GM21619 (cell line): ENCODE measurements around the gene LGR4.
A peak's percentile ranks its signal among the peaks of the same experiment; 100 is the strongest.

Source experiments
- ATAC-seq: cut with Tn5 transposase; IDR thresholded peaks from one replicate; pipeline ENCODE4 v1.9.1; 2021; ENCODE audit not compliant: unreplicated experiment

LGR4 gene

GRCh38 chr11:27485930-27486773 lies 13.6 kb upstream of the LGR4 start:
- ATAC-seq, result peak; percentile 68

GRCh38 chr11:27482793-27483192 lies 10.2 kb upstream of the LGR4 start:
- ATAC-seq, result no peak

DNA sequence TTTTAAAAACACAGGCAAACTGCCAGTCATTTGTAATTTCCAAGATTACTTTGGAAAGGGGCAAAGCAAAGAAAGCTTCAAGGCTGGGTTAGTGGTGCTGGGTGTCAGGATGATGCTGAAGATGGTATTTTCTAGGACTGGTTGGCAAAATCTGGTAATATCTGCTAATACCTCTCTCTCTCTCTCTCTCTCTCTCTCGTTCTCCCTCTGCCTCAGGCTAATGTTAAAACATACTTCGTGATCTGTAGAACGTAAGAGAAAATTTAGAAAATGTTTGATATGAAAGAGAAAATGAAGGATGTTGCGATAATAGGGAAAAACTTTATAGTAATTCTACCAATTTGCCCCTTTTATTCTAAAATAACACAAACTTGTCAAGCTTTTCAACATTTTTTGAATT lies 9.4 kb upstream of the LGR4 start:
- ATAC-seq, result no peak

- ATAC-seq, result no peak
These were observed 5.2 kb upstream of the LGR4 start for GRCh38 chr11:27477831-27478230.

DNA sequence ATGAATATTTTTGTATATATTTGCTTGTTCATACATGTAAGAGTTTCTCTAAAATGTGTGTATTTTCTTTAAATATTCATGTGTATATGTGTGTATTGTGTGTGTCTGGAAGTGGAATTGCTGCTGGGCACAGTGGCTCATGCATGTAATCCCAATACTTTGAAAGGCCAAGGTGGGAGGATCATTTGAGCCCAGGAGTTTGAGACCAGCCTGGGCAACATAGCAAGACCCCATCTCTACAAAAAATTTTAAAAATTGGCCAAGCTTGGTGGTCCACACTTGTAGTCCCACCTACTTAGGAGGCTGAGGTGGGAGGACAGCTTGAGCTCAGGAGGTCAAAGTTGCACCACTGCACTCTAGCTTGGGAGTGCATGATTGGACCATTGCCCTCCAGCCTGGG lies 4.7 kb upstream of the LGR4 start:
- ATAC-seq, result no peak

- ATAC-seq, result no peak
These were observed 3.0 kb upstream of the LGR4 start for GRCh38 chr11:27475622-27476021.

GRCh38 chr11:27473017-27473406 lies 422 bp upstream of the LGR4 start:
- no peak for ATAC-seq

DNA sequence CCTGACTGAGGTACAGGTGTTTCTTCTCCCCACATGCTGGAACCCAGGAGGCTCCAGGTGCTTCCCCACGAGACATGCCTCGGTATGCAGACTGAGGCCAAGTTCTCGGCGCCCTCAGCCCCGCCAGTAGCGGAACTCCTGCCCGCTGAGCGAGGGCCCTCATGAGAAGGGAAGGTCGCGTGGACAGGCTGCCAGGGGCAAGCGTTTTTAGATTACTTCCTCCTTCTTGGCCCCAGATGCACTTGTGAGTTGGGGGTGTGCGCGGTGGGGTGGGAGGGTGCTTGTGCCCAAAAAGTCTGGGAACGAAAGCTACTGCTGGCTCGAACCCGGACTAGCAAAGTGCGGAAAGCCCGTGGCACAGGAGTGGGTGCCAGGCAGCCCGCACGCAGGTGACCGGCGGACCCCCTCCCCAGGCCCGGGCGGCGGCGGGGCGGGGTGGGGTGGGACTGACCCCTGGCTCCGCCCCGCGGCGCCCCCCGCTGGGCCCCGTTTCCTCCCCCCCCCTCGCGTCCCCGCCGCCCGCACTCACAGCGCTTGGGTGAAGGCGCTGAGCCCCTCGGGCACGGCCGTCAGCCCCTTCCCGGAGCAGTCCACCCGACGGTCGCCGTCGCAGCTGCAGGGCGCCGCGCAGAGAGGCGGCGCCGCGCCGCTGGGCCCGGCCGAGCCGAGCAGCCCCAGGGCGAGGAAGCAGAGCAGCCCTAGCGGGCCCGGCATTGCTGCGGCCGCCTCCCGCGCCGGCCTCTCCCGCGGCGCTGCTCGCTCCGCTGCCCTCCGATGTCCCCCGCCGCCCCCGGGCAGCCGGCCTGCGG lies 797 bp downstream of the LGR4 start:
- ATAC-seq, result peak; percentile 41

DNA sequence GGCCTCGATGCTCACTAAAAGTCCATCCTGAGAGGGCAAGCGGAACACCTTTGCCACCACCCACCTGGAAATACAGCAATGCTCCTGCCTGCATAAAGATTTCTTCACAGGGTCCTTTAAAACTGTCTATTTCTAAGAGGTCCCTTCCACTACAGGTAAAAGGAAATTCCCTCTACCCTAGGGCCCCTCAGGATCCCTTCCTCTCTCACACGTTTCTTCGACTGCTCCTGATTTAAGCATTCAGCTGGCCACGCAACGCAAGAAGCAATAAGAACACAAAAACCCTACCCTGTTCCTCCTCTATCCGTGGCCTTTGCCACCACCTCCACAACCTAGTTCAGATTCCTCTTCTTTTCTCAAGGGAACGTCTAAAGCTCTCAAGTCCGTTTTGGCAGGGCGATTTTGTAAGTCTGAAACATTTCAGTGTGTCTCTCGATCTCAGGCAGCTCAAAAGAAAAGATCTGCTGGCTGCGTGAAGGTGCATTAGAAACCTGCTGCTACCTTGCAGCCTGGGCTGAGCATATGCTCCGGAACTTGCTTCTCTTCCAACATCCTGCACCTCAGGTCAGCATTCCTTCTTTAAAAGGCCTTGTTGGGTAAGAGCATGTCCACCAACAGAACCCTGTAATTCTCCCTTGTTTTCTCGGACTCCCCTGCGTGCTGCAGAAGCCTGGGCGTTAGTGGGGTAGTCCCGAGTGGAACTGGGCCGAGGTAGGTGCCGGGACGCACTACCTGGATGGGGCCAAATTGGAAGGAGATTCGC lies 1.6 kb downstream of the LGR4 start:
- no peak for ATAC-seq

GRCh38 chr11:27470166-27470565 lies 2.4 kb downstream of the LGR4 start:
- ATAC-seq, result no peak

DNA sequence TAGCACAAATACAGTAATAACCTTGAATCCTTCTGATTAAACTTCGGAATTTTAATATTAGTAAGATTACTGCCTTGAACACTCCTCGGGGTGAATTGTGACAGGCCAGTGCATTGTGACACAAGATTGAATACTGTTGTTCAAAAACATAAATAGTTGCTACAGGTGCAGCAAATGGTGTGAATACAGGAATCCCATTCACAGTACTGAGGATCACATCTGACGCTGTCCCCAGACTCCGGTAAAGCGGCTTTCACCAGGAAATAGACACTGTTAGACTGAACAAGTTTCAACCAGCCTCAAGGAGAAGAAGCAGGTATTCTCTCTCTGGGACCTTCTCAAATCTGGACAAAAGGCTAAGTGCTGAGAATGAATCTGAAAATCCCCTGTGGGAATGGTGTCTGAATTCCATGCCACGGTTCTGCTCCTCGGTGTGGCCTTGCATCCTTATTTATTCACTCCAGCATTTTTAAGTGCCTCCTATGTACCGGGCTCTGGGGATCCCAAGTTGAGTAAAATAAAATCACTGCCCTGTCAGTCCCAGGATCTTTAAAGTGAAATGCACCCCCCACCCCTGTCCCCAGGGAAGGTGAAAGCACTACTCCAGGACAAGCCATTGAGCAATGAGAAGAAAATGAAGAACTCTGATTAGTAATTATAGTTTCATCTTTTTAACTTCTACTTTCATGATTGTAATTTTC lies 3.4 kb downstream of the LGR4 start:
- no peak for ATAC-seq

- ATAC-seq, result no peak
These were observed 4.2 kb downstream of the LGR4 start for GRCh38 chr11:27468209-27468994.

DNA sequence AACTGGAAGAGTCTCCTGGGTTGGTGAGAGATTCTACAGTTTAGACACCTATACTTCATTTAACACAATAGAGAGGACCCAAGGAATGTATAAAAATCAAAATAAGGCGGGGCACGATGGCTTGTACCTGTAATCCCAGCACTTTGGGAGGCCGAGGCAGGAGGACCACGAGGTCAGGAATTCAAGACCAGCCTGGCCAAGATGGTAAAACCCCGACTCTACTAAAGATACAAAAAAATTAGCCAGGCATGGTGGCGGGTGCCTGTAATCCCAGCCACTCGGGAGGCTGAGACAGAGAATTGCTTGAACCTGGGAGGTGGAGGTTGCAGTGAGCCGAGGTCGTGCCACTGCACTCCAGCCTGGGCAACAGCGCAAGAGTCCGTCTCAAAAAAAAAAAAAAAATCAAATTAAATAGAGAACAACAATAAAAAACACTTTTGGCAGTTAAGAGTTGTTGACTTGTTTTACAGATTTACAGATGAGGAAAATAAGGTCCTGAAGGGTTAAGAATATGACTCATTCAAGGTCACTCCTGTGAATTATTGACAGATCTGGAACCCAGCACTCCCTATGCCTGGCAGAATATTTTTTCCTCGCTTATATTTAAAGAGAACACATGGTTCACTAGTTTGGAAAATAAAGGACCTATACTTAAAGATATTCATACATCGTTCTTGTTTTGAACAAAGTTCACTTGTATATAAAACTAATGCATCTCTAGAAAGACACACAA lies 5.2 kb downstream of the LGR4 start:
- ATAC-seq, result no peak

- no peak for ATAC-seq
These were observed 6.2 kb downstream of the LGR4 start for GRCh38 chr11:27466363-27466762.

DNA sequence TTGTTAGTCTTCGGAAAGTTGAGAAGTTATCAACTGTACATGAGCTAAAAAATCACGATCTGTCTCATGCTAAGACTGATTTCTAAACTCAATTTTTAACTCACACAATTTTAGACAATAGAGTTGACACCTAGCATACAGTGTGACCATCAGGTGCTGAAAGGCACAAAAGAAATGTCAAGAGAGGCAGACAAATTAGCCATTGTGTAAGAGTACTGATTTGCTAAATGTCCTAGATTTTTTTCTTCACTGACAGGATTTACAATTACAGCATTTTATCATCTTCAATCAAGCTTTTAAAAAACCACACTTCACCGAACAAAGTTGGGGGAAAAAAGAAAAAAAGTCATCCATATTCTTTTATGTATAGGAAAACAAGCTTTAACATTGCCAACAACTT lies 7.0 kb downstream of the LGR4 start:
- no peak for ATAC-seq

- no peak for ATAC-seq
These were observed 7.7 kb downstream of the LGR4 start for GRCh38 chr11:27464909-27465308.

DNA sequence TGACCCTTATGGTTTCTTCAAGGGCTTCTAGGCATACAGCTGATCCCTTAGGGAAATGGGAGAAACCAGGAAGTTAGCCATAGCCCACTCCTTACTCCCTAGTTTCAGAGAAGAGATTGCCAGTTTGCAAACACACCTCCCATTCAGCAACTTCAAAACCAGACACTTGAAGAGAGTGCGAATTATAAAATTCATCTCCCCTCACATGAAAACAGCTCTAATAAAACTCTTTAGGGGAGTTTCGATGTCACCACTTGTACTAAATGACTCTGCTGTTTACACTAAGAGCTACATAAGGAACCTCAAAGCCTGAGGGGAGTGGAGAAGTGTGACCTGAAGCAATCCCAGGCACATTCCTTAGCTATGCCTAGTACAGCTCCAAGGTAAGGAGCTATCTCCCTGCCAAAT lies 8.3 kb downstream of the LGR4 start:
- ATAC-seq, result no peak

DNA sequence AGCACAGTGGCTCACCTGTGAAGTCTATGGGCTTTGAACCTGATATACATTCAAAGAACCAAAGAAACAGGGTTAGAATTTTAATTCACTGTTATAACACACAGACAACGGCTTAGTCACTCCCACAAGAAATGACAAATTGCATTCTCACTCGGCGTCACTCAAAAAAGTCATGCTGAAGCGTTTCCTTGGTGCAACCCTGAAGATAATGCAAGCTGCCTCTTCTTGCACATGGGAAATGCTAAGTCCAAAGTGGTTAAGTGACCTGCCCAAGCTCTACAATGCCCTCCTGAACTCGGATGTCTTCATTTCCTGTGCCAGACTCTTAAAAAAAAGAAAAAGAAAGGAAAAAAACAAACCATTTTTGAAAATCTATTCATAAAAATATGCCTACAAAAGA lies 10.0 kb downstream of the LGR4 start:
- ATAC-seq, result no peak

DNA sequence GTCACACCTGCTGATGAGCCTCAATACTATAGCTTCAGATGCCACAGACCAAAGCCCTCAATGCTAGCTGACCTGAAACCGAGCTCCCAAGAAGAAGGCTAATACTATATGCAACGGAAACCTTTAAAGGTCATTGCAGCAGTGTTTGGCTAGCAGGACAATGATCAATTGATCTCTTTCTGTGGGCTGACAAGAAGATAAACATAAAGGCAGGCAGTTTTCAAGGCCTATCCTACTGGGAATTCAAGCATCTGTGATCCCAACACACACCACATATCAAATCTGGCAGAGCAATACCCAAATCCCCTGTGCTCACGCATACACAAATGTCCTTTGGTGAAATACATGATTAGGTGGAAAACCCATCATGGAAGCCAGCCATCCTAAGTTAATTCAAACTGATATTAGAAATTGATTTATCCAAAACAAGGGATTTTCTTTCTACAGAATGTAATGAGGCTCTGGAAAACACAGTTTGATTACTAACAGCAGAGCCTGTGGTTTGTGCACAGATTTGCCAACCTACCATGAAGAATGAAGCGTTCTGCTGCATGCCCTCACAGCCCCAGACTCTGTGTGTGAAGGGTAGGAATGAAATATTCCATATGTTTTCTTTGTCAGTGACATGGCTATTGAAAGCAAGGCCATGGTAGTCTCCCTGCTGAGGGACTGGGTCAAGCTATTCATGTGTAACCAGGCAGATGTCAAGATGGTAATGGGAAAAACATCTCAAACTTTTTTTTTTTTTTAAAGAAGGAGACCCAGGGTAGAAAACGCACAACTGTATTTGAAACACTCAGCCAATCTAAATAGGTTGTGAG lies 12.2 kb downstream of the LGR4 start:
- no peak for ATAC-seq
